ENCODE results near the gene SNRPB. TPM values are rescaled to one million over a fixed set of nuclear protein-coding genes. Genes with fewer than 3 reads are reported as not detected.

The SNRPB gene
- total RNA-seq (2022) (532 and 533 TPM in 2 replicates), Bru-seq, nascent RNA (percentile 99 among the genes with signal in this experiment), BruChase-seq, experiment 1, labeled RNA remaining after a 2-hour chase (percentile 96 among the genes with signal in this experiment), BruChase-seq, experiment 2, labeled RNA remaining after a 6-hour chase (percentile 98 among the genes with signal in this experiment)
- long read RNA-seq, transcript SNRPB-201 (7 exons, 1,154 nt) = major isoform, 655 of 1,218 reads
- long read RNA-seq, transcript SNRPB-203 (8 exons, 985 nt) = minor isoform, 18 of 1,218 reads
- long read RNA-seq, transcript SNRPB-202 (7 exons, 1,008 nt) = minor isoform, 490 of 1,218 reads
- long read RNA-seq, partial matches to known transcripts = 24 of 1,218 reads
- long read RNA-seq, other reads (novel, unspliced or antisense) = 31 of 1,218 reads

DNA sequence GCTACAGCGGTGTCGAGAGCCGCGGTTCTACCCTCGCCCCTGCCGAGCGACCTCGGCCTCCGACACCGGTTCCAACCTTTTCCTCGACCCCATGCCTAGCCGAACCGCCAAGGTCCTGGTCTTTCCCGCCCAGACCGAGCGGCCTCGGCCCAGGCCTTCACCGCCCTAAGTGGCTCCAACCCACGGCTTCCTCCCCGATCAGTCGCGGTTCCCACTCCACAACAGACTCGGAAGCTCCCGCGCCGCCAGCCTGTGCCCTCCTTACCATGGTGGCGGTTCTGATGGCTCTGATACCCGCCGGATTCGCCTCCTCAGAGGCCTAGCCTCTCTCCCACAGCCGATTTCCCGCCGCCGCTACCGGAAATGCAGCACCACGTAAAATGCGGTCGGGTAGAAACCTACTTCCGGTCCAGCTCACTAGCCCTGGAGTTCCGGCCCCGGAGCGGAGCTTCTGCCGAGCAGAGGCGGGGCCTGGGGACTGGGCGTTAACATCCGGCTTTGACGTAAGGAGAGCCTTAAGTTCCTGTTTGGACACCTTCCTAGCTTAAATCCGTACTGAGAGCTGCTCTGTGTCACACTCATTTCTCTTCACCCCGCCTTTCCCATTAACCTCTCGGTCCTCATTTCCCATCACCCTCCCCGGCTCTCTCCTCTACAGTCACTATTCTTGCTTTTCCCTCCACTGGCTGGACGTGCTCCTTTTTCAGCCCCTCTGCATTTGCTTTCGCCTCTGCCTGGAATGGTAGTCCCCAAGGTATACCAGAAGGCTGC lies at the start of gene SNRPB:
SNRPB (minus strand) TSS at position 367 of the 771 bp plus-strand sequence; CDS start at position 268, 99 bp downstream.
- peak within 1 kb of the TSS; percentile 73 for H3K4me3 ChIP-seq (ENCODE audit: low read depth, low read length)
- H3K36me3 ChIP-seq (ENCODE audit: control insufficient read depth, insufficient read depth, low read length) = no peaks in the 10 kb centered on the region
- no peaks in the 10 kb centered on the region for H3K27me3 Mint-ChIP-seq (ENCODE audit: insufficient read depth, unreplicated experiment)
- intact Hi-C loops (cut with micrococcal nuclease; ENCODE audit: unreplicated experiment) = loop anchor here (2.0 kb wide), 1 partner anchor 38 kb away; the partner anchor contains the start of gene ZNF343
- H3K9me3 ChIP-seq = no peaks in the 10 kb centered on the region
- no peaks in the 10 kb centered on the region for H3K9me3 Mint-ChIP-seq (ENCODE audit: unreplicated experiment)
- peak within 1 kb of the TSS; percentile 99 for H3K27ac Mint-ChIP-seq (ENCODE audit: unreplicated experiment)
- H3K27me3 ChIP-seq (replicated peaks; ENCODE audit: control insufficient read depth, insufficient read depth, low read length) = no peaks in the 10 kb centered on the region
- H3K4me1 Mint-ChIP-seq (ENCODE audit: low read depth, unreplicated experiment) = peaks cover 14% of the 10 kb centered on the region
- H3K4me3 Mint-ChIP-seq (ENCODE audit: unreplicated experiment) = peak within 1 kb of the TSS; percentile 79
- peaks cover 11% of the 10 kb centered on the region for H3K4me1 ChIP-seq
- ChIA-PET POLR2A (interaction anchor here (0.5 to 1.7 kb wide), 13 partner anchors 11 to 673 kb away, joined by 3 to 13 read pairs (median 5); partner anchors contain the start of genes IDH3B, NOP56 and ZNF343), CTCF (interaction anchor here (0.8 to 1.3 kb wide), 6 partner anchors 15 to 263 kb away, joined by 3 to 7 read pairs (median 6); no protein-coding TSS in a partner anchor)
- peak; percentile 98 for DNase-seq
- TF ChIP-seq, protein P1, sequence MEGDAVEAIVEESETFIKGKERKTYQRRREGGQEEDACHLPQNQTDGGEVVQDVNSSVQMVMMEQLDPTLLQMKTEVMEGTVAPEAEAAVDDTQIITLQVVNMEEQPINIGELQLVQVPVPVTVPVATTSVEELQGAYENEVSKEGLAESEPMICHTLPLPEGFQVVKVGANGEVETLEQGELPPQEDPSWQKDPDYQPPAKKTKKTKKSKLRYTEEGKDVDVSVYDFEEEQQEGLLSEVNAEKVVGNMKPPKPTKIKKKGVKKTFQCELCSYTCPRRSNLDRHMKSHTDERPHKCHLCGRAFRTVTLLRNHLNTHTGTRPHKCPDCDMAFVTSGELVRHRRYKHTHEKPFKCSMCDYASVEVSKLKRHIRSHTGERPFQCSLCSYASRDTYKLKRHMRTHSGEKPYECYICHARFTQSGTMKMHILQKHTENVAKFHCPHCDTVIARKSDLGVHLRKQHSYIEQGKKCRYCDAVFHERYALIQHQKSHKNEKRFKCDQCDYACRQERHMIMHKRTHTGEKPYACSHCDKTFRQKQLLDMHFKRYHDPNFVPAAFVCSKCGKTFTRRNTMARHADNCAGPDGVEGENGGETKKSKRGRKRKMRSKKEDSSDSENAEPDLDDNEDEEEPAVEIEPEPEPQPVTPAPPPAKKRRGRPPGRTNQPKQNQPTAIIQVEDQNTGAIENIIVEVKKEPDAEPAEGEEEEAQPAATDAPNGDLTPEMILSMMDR (IDR thresholded peaks at IDR 0.05; ENCODE audit: insufficient read depth in 1 of 2, low read depth in 1 of 2, low read length in 1 of 2, severe bottlenecking in 1 of 2, unreplicated experiment in 1 of 2) = no peak
- BruUV-seq (replicated peaks) = TSS peak; percentile 46
- H3K36me3 Mint-ChIP-seq (ENCODE audit: insufficient read depth, unreplicated experiment) = peaks cover 53% of the 10 kb centered on the region

DNA sequence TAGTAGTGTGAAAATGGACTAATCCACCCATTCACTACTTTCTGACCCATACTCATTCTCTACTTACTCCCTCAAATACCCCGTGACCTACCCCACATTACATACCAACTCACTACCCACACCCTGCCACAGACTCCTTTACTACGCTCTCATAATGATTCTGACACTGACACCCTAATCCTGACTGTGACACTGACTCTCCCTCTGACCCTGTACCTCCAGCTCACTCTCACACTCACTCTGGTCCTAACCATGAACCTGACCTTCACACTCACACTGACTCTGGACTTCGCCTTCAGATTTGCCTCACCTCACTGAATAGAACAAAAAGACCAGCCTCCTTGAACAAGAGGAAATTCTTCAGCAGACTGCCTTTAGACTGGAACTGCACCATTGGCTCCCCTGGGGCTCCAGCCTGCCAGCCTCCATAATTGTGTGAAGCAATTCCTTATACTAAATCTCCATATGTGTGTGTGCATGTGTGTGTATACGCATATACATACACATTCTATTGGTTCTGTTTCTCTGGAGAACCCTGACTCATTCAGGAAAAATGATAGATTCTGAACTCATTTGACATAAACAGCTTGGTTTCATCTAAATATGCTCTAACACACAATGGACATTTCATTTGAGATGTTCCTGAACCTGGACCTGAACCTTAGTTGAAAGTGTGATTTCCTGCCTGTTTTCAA lies 48.7 kb upstream of the SNRPB start:
- no TSS peak for BruUV-seq (replicated peaks)
- Mint-ChIP-seq H3K27ac (ENCODE audit: unreplicated experiment) (no peak overlapping the region), H3K27me3 (ENCODE audit: insufficient read depth, unreplicated experiment) (peaks cover 2% of the 10 kb centered on the region), H3K9me3 (ENCODE audit: unreplicated experiment) (no peaks in the 10 kb centered on the region), H3K4me3 (ENCODE audit: unreplicated experiment) (no peak overlapping the region), H3K36me3 (ENCODE audit: insufficient read depth, unreplicated experiment) (no peaks in the 10 kb centered on the region), H3K4me1 (ENCODE audit: low read depth, unreplicated experiment) (no peaks in the 10 kb centered on the region)
- ChIA-PET CTCF (no interaction called here), POLR2A (no interaction called here)
- DNase-seq = no peak
- no peaks in the 10 kb centered on the region for H3K4me1 ChIP-seq
- intact Hi-C loops (cut with micrococcal nuclease; ENCODE audit: unreplicated experiment) = no loop called here
- no peaks in the 10 kb centered on the region for H3K36me3 ChIP-seq (ENCODE audit: control insufficient read depth, insufficient read depth, low read length)
- no peaks in the 10 kb centered on the region for H3K9me3 ChIP-seq
- no peak overlapping the region for H3K4me3 ChIP-seq (ENCODE audit: low read depth, low read length)
- H3K27me3 ChIP-seq (replicated peaks; ENCODE audit: control insufficient read depth, insufficient read depth, low read length) = no peaks in the 10 kb centered on the region; the same call in none of the 2 replicates
- TF ChIP-seq, protein P1 (IDR thresholded peaks at IDR 0.05; ENCODE audit: insufficient read depth in 1 of 2, low read depth in 1 of 2, low read length in 1 of 2, severe bottlenecking in 1 of 2, unreplicated experiment in 1 of 2) = no peak

DNA sequence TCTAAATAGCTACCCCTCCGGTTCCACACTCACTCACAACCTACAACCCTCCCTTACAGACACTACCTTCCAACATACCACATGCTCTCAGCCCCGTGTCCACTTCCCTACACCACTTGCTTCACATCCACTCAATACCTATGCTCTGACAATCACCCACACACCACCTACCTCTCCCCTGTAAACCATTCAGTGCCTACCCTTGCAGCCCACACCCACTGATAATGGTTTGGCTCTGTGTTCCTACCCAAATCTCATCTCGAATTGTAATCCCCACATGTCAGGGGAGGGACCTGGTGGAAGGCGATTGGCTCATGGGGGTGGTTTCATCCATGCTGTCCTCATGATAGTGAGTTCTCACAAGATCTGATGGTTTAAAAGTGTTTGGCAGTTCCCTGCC lies 48.0 kb upstream of the SNRPB start:
- TF ChIP-seq, protein P1 (IDR thresholded peaks at IDR 0.05; ENCODE audit: insufficient read depth in 1 of 2, low read depth in 1 of 2, low read length in 1 of 2, severe bottlenecking in 1 of 2, unreplicated experiment in 1 of 2) = no peak
- H3K4me1 Mint-ChIP-seq (ENCODE audit: low read depth, unreplicated experiment) = no peaks in the 10 kb centered on the region
- H3K4me3 Mint-ChIP-seq (ENCODE audit: unreplicated experiment) = no peak overlapping the region
- ChIA-PET CTCF (no interaction called here), POLR2A (no interaction called here)
- intact Hi-C loops (cut with micrococcal nuclease; ENCODE audit: unreplicated experiment) = no loop called here
- Histone ChIP-seq H3K27me3 (replicated peaks; ENCODE audit: control insufficient read depth, insufficient read depth, low read length) (no peaks in the 10 kb centered on the region; the same call in none of the 2 replicates), H3K4me1 (no peaks in the 10 kb centered on the region), H3K4me3 (ENCODE audit: low read depth, low read length) (no peak overlapping the region), H3K36me3 (ENCODE audit: control insufficient read depth, insufficient read depth, low read length) (no peaks in the 10 kb centered on the region), H3K9me3 (no peaks in the 10 kb centered on the region)
- BruUV-seq (replicated peaks) = no TSS peak
- no peaks in the 10 kb centered on the region for H3K36me3 Mint-ChIP-seq (ENCODE audit: insufficient read depth, unreplicated experiment)
- DNase-seq = no peak
- no peak overlapping the region for H3K27ac Mint-ChIP-seq (ENCODE audit: unreplicated experiment)
- peaks cover 5% of the 10 kb centered on the region for H3K27me3 Mint-ChIP-seq (ENCODE audit: insufficient read depth, unreplicated experiment)
- H3K9me3 Mint-ChIP-seq (ENCODE audit: unreplicated experiment) = no peaks in the 10 kb centered on the region

Measured in Caco-2 (cell line).